ENCODE measurements around the gene ADGRB3.

- no peak for TF ChIP-seq CTCF (IDR thresholded peaks at IDR 0.05)
- no peak for TF ChIP-seq POLR2A (IDR thresholded peaks at IDR 0.05)
Observed at GRCh38 chr6:68710496-68710895, 75.4 kb downstream of the ADGRB3 start.
